ENCODE results near the gene NFKB1.

Gene NFKB1

GRCh38 chr4:102601586-102602227 is 100.5 kb downstream of the NFKB1 start:
- Histone ChIP-seq H3K79me2 (ENCODE audit: insufficient read depth, low read depth) (no peaks in the 10 kb centered on the region), H2AFZ (ENCODE audit: low read depth) (no peak overlapping the region), H3K27me3 (ENCODE audit: insufficient read depth, low read depth) (no peaks in the 10 kb centered on the region), H3K36me3 (ENCODE audit: insufficient read depth) (peaks cover 3% of the 10 kb centered on the region; the same call in 1 of the 2 replicates), H3K9ac (no peak overlapping the region), H3K4me1 (ENCODE audit: low read depth, poor library complexity, severe bottlenecking) (no peaks in the 10 kb centered on the region), H4K20me1 (ENCODE audit: insufficient read depth) (no peaks in the 10 kb centered on the region), H3K4me2 (no peak overlapping the region), H3K27ac (no peak overlapping the region), H3K4me3 (IDR thresholded peaks at IDR 0.05; ENCODE audit: insufficient read depth, low read depth, low read length) (no peak overlapping the region)
- no peak for TF ChIP-seq CTCF (conservative IDR thresholded peaks at IDR 0.05; ENCODE audit: low read depth, low read length)

- Histone ChIP-seq H3K4me2 (no peak overlapping the region), H4K20me1 (ENCODE audit: insufficient read depth) (no peaks in the 10 kb centered on the region), H3K36me3 (ENCODE audit: insufficient read depth) (no peaks in the 10 kb centered on the region; the same call in 1 of the 2 replicates), H3K4me3 (IDR thresholded peaks at IDR 0.05; ENCODE audit: insufficient read depth, low read depth, low read length) (no peak overlapping the region), H3K4me1 (ENCODE audit: low read depth, poor library complexity, severe bottlenecking) (no peaks in the 10 kb centered on the region), H3K79me2 (ENCODE audit: insufficient read depth, low read depth) (no peaks in the 10 kb centered on the region), H2AFZ (ENCODE audit: low read depth) (no peak overlapping the region), H3K27me3 (ENCODE audit: insufficient read depth, low read depth) (no peaks in the 10 kb centered on the region), H3K27ac (no peak overlapping the region), H3K9ac (no peak overlapping the region)
- TF ChIP-seq CTCF (conservative IDR thresholded peaks at IDR 0.05; ENCODE audit: low read depth, low read length) = no peak
Observed at GRCh38 chr4:102604222-102604940, 103.2 kb downstream of the NFKB1 start.

GRCh38 chr4:102606261-102606660 is 105.1 kb downstream of the NFKB1 start:
- Histone ChIP-seq H2AFZ (ENCODE audit: low read depth) (no peak overlapping the region), H3K9ac (no peak overlapping the region), H4K20me1 (ENCODE audit: insufficient read depth) (no peaks in the 10 kb centered on the region), H3K4me2 (no peak overlapping the region), H3K27me3 (ENCODE audit: insufficient read depth, low read depth) (no peaks in the 10 kb centered on the region), H3K36me3 (ENCODE audit: insufficient read depth) (no peaks in the 10 kb centered on the region; the same call in 1 of the 2 replicates), H3K27ac (no peak overlapping the region), H3K4me1 (ENCODE audit: low read depth, poor library complexity, severe bottlenecking) (no peaks in the 10 kb centered on the region), H3K4me3 (IDR thresholded peaks at IDR 0.05; ENCODE audit: insufficient read depth, low read depth, low read length) (no peak overlapping the region), H3K79me2 (ENCODE audit: insufficient read depth, low read depth) (no peaks in the 10 kb centered on the region)
- no peak for TF ChIP-seq CTCF (conservative IDR thresholded peaks at IDR 0.05; ENCODE audit: low read depth, low read length)

GRCh38 chr4:102606846-102607450 is 105.8 kb downstream of the NFKB1 start:
- no peak for TF ChIP-seq CTCF (conservative IDR thresholded peaks at IDR 0.05; ENCODE audit: low read depth, low read length)
- H3K4me3 ChIP-seq (IDR thresholded peaks at IDR 0.05; ENCODE audit: insufficient read depth, low read depth, low read length) = no peak overlapping the region
- H2AFZ ChIP-seq (ENCODE audit: low read depth) = no peak overlapping the region
- H4K20me1 ChIP-seq (ENCODE audit: insufficient read depth) = no peaks in the 10 kb centered on the region
- no peak overlapping the region for H3K4me2 ChIP-seq
- no peaks in the 10 kb centered on the region for H3K27me3 ChIP-seq (ENCODE audit: insufficient read depth, low read depth)
- H3K9ac ChIP-seq = no peak overlapping the region
- H3K27ac ChIP-seq = no peak overlapping the region
- H3K36me3 ChIP-seq (ENCODE audit: insufficient read depth) = peaks cover 4% of the 10 kb centered on the region; the same call in 1 of the 2 replicates
- peaks cover 4% of the 10 kb centered on the region for H3K4me1 ChIP-seq (ENCODE audit: low read depth, poor library complexity, severe bottlenecking)
- no peaks in the 10 kb centered on the region for H3K79me2 ChIP-seq (ENCODE audit: insufficient read depth, low read depth)

Measured in KMS-11 (cell line).